OCI-LY1 (cell line): ENCODE data around the gene PTPN23.

Source experiments
- H2AFZ ChIP-seq: fragments of 200-600 bp; sonication (generic), shearing (Covaris generic); 2 replicates; pipeline ENCODE4 v1.6.0; 2014; ENCODE audit warnings: antibody characterized with exemption, mild to moderate bottlenecking, low read length
- H3F3A ChIP-seq: fragments of 200-600 bp; sonication (generic), shearing (Covaris generic); 2 replicates; pipeline ENCODE4 v1.6.0; 2014; ENCODE audit warnings: mild to moderate bottlenecking, antibody characterized with exemption, low read length, moderate library complexity; ENCODE audit not compliant: insufficient read depth
- H3K27ac ChIP-seq: fragments of 200-600 bp; sonication (generic); 2 replicates; pipeline ENCODE4 v1.5.1; 2014; ENCODE audit warnings: low read length, mixed run types, mild to moderate bottlenecking, low read depth; ENCODE audit not compliant: poor library complexity, severe bottlenecking
- H3K27me3 ChIP-seq: fragments of 200-600 bp; sonication (generic); 2 replicates; pipeline ENCODE4 v1.6.0; 2014; ENCODE audit warnings: antibody characterized with exemption, mild to moderate bottlenecking, low read length, moderate library complexity; ENCODE audit not compliant: insufficient read depth
- H3K36me3 ChIP-seq: fragments of 200-600 bp; sonication (generic); 2 replicates; pipeline ENCODE4 v1.6.1; 2014; ENCODE audit warnings: mild to moderate bottlenecking, antibody characterized with exemption, low read length, moderate library complexity, mixed read lengths; ENCODE audit not compliant: insufficient read depth
- H3K4me1 ChIP-seq: fragments of 200-600 bp; sonication (generic); 2 replicates; pipeline ENCODE4 v1.5.1; 2014; ENCODE audit warnings: mild to moderate bottlenecking, low read length, moderate library complexity; ENCODE audit not compliant: insufficient read depth, severe bottlenecking
- H3K4me2 ChIP-seq: fragments of 200-600 bp; sonication (generic), shearing (Covaris generic); 2 replicates; pipeline ENCODE4 v1.6.1; 2014; ENCODE audit warnings: low read length
- H3K4me3 ChIP-seq: fragments of 200-600 bp; sonication (generic); 2 replicates; pipeline ENCODE4 v1.5.1; 2014; ENCODE audit warnings: low read length, low read depth, mild to moderate bottlenecking, mixed read lengths; ENCODE audit not compliant: poor library complexity, severe bottlenecking
- H3K79me2 ChIP-seq: fragments of 200-600 bp; shearing (Covaris generic); 2 replicates; pipeline ENCODE4 v1.6.1; 2016; ENCODE audit warnings: mixed run types, low read length, mixed read lengths; ENCODE audit not compliant: insufficient read depth
- H3K9ac ChIP-seq: fragments of 200-600 bp; sonication (generic), shearing (Covaris generic); 2 replicates; pipeline ENCODE4 v1.6.1; 2014; ENCODE audit warnings: mild to moderate bottlenecking, low read length, mixed read lengths
- H3K9me2 ChIP-seq: fragments of 200-600 bp; sonication (generic), shearing (Covaris generic); 2 replicates; pipeline ENCODE4 v1.6.1; 2014; ENCODE audit warnings: low read depth, mild to moderate bottlenecking, low read length, mixed read lengths
- H3K9me3 ChIP-seq: fragments of 200-600 bp; shearing (Covaris generic); 2 replicates; pipeline ENCODE4 v1.6.1; 2014; ENCODE audit warnings: low read length, mixed read lengths
- H4K20me1 ChIP-seq: fragments of 200-600 bp; sonication (generic), shearing (Covaris generic); 2 replicates; pipeline ENCODE4 v1.6.0; 2016; ENCODE audit warnings: mild to moderate bottlenecking, low read length; ENCODE audit not compliant: insufficient read depth
- EZH2 ChIP-seq: fragments of 200-600 bp; sonication (generic), shearing (Covaris generic); IDR thresholded peaks from 2 replicates; pipeline ENCODE4 v1.8.0; 2017; ENCODE audit warnings: borderline replicate concordance, mixed run types, mild to moderate bottlenecking, antibody characterized with exemption, low read length, moderate library complexity, mixed read lengths
- TF ChIP-seq, protein P1 (sequence below): fragments of 200-600 bp; sonication (generic), shearing (Covaris generic); IDR thresholded peaks from 2 replicates; pipeline ENCODE4 v1.5.1; 2017; ENCODE audit warnings: mild to moderate bottlenecking, antibody characterized with exemption, low read length, moderate library complexity, mixed read lengths

The PTPN23 gene

GRCh38 chr3:47339951-47340350, 40.9 kb upstream of the PTPN23 start:
- Histone ChIP-seq H3K4me2 (no peak overlapping the region), H3F3A (no peaks in the 10 kb centered on the region), H3K4me3 (no peak overlapping the region), H3K9me3 (no peaks in the 10 kb centered on the region), H3K27ac (no peak overlapping the region), H2AFZ (no peak overlapping the region), H3K4me1 (peaks cover 10% of the 10 kb centered on the region), H3K79me2 (no peaks in the 10 kb centered on the region), H3K9me2 (no peaks in the 10 kb centered on the region), H3K36me3 (peaks cover 88% of the 10 kb centered on the region), H3K27me3 (no peaks in the 10 kb centered on the region), H3K9ac (no peak overlapping the region), H4K20me1 (no peaks in the 10 kb centered on the region)
- TF ChIP-seq EZH2, result no peak
- TF ChIP-seq, protein P1, sequence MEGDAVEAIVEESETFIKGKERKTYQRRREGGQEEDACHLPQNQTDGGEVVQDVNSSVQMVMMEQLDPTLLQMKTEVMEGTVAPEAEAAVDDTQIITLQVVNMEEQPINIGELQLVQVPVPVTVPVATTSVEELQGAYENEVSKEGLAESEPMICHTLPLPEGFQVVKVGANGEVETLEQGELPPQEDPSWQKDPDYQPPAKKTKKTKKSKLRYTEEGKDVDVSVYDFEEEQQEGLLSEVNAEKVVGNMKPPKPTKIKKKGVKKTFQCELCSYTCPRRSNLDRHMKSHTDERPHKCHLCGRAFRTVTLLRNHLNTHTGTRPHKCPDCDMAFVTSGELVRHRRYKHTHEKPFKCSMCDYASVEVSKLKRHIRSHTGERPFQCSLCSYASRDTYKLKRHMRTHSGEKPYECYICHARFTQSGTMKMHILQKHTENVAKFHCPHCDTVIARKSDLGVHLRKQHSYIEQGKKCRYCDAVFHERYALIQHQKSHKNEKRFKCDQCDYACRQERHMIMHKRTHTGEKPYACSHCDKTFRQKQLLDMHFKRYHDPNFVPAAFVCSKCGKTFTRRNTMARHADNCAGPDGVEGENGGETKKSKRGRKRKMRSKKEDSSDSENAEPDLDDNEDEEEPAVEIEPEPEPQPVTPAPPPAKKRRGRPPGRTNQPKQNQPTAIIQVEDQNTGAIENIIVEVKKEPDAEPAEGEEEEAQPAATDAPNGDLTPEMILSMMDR, result no peak

DNA sequence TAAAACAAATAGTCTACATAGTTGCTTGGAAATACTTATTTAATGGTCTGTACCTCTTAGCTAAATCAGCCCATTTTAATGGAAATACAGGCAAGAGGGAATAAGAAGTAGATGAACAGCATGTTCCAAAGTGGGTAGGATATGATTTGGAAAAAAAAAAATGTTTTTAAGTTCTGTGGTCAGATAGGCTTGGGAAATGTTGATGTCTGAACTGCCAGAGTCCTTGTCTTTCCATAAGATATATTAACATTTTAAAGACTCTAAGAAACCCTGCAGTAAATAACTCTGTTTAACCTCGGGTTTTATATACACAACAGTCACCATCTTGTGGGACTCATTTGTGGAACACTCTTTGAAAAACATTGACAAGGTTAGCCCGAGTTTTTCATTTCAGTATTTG, 40.0 kb upstream of the PTPN23 start:
- Histone ChIP-seq H3K36me3 (peaks cover 88% of the 10 kb centered on the region), H3K4me3 (no peak overlapping the region), H3F3A (no peaks in the 10 kb centered on the region), H3K4me1 (peaks cover 15% of the 10 kb centered on the region), H3K27me3 (no peaks in the 10 kb centered on the region), H3K27ac (no peak overlapping the region), H3K9me2 (no peaks in the 10 kb centered on the region), H3K79me2 (no peaks in the 10 kb centered on the region), H4K20me1 (no peaks in the 10 kb centered on the region), H3K9ac (no peak overlapping the region), H3K9me3 (no peaks in the 10 kb centered on the region), H3K4me2 (no peak overlapping the region), H2AFZ (no peak overlapping the region)
- no peak for TF ChIP-seq EZH2
- TF ChIP-seq, protein P1, result no peak

- peaks cover 79% of the 10 kb centered on the region for H3K36me3 ChIP-seq
Observed at GRCh38 chr3:47342151-47342550, 38.7 kb upstream of the PTPN23 start.

More at GRCh38 chr3:47342151-47342550, 38.7 kb upstream of the PTPN23 start:
- H3K27ac ChIP-seq, result no peak overlapping the region
- H3F3A ChIP-seq, result no peaks in the 10 kb centered on the region
- H3K9ac ChIP-seq, result no peak overlapping the region
- no peak for TF ChIP-seq EZH2
- TF ChIP-seq, protein P1, result no peak
- H3K9me3 ChIP-seq, result no peaks in the 10 kb centered on the region
- no peaks in the 10 kb centered on the region for H4K20me1 ChIP-seq
- no peaks in the 10 kb centered on the region for H3K79me2 ChIP-seq
- H3K4me2 ChIP-seq, result no peak overlapping the region
- peaks cover 28% of the 10 kb centered on the region for H3K4me1 ChIP-seq
- no peaks in the 10 kb centered on the region for H3K27me3 ChIP-seq
- no peaks in the 10 kb centered on the region for H3K9me2 ChIP-seq
- no peak overlapping the region for H3K4me3 ChIP-seq
- no peak overlapping the region for H2AFZ ChIP-seq
